Measurements from ENCODE around the gene SH2D4B. TPM values are rescaled to one million over a fixed set of nuclear protein-coding genes. Genes with fewer than 3 reads are reported as not detected.
A peak's percentile ranks its signal among the peaks of the same experiment; 100 is the strongest.

The SH2D4B gene
- total RNA-seq: under 1 TPM; 0.25 to 0.40 TPM

DNA sequence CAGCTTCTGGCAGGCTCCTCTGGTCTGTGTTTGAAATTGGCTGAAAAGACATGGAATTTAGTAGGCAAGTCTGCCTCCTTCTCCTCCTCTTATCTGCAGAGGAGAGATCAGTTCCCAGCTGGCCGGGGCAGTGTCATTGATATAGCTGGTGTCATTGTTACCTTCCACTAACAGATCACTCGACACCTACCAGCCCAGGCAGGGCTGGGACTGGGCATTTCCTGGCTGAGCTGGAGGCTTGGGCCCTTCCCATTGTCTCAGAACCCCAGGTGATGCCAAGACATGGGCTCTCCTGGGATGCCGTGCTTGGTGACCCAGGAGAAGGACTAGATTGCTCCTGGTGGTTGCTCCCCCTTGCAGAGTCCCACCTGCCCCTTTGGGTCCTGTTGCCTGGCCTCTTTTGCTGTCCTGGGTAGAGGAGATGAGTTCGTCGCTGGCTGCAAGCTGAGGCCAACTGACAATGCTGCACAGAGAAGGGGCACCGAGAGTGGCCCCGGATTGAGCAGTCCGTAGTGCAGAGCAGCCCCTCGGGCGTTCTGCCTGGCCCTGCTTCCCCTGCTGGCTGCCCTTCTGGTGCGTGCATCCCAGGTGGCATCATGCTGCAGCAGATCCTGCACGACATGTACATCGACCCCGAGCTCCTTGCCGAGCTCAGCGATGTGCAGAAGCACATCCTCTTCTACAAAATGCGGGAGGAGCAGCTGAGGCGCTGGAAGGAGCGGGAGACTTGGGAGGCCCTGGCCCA lies at the start of gene SH2D4B:
Gene SH2D4B, plus strand, starts transcription at position 167 of the 745 bp plus-strand sequence. Its CDS starts 430 bp downstream, at position 597.
- ATAC-seq (no peak), DNase-seq (ENCODE audit: low spot score) (no peak)
- Mint-ChIP-seq H3K27me3 (no peaks in the 10 kb centered on the region), H3K9me3 (no peaks in the 10 kb centered on the region), H3K4me3 (peak within 1 kb of the TSS; percentile 66), H3K27ac (peak within 1 kb of the TSS; percentile 98 to 99), H3K4me1 (ENCODE audit: low read depth in 2 of 2) (peaks cover 18 to 26% of the 10 kb centered on the region in 2 donors), H3K36me3 (no peaks in the 10 kb centered on the region)

DNA sequence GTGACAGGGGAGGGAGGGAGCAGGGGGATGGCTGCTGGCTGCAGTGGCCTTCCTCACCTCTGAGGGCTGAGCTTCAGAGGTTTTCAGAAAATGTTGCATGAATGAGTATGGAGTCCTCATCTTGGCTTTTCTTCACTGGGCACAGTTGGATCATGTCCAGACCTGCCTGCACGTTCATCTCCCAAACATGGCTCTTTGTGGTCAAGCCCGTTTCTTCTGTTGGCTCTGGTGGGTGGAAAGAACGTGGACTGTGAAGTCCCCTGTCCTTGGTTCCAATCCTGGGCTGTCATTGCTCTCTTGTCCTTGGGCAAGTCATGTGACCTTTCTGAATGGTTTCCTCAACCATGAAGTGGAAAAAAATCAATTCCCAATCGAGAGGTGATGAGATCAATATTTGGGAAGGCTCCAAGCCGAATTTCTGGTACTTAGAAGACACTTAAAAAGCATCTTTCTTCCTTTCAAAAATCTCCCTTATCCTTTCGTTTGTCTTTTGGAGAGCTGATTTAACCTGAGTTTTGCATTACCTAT lies 49.1 kb upstream of the SH2D4B start:
- no peaks in the 10 kb centered on the region for H3K9me3 Mint-ChIP-seq
- peak overlapping the region; percentile 85 for H3K4me3 Mint-ChIP-seq
- H3K27me3 Mint-ChIP-seq: no peaks in the 10 kb centered on the region
- peak overlapping the region; percentile 47 to 79 for H3K27ac Mint-ChIP-seq
- DNase-seq (ENCODE audit: low spot score) (no peak), ATAC-seq (no peak)
- peaks cover 19% of the 10 kb centered on the region for H3K36me3 Mint-ChIP-seq
- peaks cover 84 to 93% of the 10 kb centered on the region in 2 donors for H3K4me1 Mint-ChIP-seq (ENCODE audit: low read depth in 2 of 2)

DNA sequence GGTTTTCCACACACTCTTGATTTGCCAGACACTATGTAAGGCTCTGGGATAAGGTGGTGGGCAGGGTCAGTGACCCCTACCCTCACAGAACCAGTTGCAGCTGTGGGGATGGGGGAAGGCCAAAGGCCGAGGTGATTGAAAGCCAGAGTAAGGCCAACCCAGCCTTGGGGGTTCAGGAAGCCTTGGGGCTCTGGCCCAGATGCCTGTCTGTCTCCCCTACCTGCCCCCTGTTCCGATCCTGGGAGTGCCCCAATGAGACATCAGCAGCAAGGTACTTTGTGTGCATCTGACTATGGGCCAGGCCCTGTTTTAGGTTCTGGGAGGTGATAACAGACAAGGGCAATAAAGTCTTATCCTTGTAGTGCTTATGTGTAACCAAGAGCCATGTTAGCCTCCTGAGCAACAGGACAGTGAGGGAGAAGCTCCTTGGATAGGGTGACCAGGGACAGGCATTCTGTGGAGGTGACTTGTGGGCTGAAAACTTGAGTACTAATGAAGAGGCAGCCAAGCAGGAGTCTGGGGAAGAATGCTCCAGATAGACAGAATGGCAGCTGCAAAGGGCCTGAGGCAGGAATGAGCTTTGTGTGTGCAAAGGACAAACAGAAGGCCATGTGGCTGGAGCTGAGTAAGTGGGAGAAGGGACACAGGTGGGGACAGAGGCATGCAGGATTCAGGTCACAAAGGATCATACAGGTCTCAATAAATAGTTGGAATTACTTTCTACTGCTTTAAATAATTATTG lies 48.2 kb upstream of the SH2D4B start:
- Mint-ChIP-seq H3K4me1 (ENCODE audit: low read depth in 2 of 2) (peaks cover 86 to 98% of the 10 kb centered on the region in 2 donors), H3K27me3 (no peaks in the 10 kb centered on the region), H3K36me3 (peaks cover 20% of the 10 kb centered on the region), H3K9me3 (no peaks in the 10 kb centered on the region), H3K4me3 (peak overlapping the region; percentile 85), H3K27ac (peak overlapping the region; percentile 47 to 79)
- no peak for DNase-seq (ENCODE audit: low spot score)
- no peak for ATAC-seq

DNA sequence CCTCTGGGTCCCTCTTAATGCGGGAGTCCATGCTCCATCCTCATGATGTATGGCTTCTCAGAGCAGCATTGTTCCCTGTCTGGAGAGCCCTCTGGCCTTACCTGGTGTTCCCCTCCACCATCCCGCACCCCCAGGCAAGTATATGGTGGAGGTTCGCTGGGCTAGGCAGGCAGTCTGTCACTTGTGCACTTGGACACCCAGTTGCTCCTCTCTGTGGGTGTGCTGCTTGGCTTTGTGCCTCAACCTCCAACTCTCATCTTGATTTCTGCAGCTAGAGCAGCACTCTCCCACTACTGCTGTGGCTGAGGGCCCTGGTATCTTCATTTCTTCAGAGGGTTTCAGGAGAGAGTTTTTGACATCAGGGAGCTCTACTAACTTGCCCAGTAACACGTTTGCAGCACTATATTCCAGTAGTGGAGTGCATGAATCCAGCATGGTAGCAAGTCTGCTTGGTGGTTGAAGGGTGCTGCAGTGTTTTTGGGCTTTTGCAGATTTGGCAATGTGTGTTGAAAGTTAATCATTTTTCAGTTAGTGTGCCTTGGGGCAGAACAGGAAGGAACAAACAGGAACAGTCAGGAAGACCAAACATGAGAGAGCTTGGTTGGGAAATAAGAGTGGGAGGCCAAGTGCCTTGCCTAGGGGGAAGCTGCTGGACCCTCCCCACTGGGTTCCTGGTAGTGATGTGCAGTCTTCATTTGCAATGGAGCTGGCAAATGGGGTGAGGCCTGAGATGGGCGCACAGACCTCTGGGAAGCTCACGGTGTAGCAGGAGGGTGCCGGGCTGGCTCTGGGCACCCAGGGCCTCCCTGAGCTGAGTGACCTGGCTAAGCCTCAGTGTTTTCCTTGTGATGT lies 46.2 kb upstream of the SH2D4B start:
- Mint-ChIP-seq H3K4me1 (ENCODE audit: low read depth in 2 of 2) (peaks cover 81 to 95% of the 10 kb centered on the region in 2 donors), H3K9me3 (no peaks in the 10 kb centered on the region), H3K27ac (peak overlapping the region; percentile 79 to 84), H3K36me3 (peaks cover 23% of the 10 kb centered on the region), H3K4me3 (peak overlapping the region; percentile 71), H3K27me3 (no peaks in the 10 kb centered on the region)
- no peak for DNase-seq (ENCODE audit: low spot score)
- ATAC-seq: no peak

DNA sequence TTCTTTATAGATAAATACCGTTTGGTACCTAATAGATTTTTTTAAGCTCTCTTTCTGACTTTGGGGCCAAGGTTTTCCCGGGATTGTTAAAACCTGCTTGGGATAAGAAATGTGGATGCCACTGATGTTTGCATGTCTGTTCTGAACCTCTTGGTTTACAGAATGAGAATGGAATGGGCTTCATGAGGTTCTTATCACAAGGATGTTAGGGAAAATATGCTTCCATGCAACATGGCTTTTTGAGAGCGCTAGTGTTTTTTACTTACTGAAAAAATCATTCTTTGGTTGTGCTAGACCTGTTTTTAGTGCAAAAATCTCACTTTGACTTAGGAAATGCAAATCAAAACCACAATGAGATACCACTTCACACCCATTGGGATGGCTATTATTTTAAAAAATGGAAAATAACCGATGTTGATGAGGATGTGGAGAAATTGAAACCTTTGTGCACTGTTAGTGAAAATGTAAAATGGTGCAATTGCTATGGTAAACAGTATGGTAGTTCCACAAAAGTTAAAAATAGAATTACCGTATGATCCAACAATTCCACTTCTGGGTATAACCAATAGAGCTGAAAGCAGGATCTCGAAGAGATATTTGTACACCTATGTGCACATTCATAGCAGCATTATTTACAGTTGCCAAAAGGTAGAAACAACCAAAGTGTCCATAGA lies 44.7 kb upstream of the SH2D4B start:
- no peaks in the 10 kb centered on the region for H3K27me3 Mint-ChIP-seq
- DNase-seq (ENCODE audit: low spot score) (no peak), ATAC-seq (peak; percentile 12 to 30)
- H3K9me3 Mint-ChIP-seq: no peaks in the 10 kb centered on the region
- peaks cover 29% of the 10 kb centered on the region for H3K36me3 Mint-ChIP-seq
- H3K27ac Mint-ChIP-seq: peak overlapping the region; percentile 79 to 84
- peak overlapping the region; percentile 71 for H3K4me3 Mint-ChIP-seq
- H3K4me1 Mint-ChIP-seq (ENCODE audit: low read depth in 2 of 2): peaks cover 88 to 95% of the 10 kb centered on the region in 2 donors

DNA sequence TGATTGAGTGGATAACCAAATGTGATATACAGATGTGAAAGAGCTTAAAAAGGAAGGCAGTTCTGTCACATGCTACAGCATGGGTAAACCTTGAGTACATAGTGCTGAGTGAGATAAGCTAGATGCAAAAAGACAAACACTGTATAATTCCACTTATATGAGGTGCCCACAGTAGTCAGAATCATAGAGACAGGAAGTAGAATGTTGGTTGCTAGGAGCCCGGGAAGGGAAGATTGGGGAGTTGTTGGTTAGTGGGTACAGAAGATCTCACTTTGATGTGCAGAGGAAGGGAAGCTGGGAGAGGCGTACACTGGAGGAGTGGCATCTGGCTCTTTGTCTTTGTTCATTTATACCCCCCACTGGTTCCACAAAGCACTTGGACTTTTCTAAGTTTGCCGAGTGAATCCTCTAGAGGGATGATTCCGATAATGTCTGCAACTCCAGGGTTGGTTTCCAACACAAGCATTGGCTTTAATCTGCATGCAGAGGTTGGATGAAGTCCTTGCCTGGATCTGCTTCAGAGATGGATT lies 44.1 kb upstream of the SH2D4B start:
- H3K9me3 Mint-ChIP-seq: no peaks in the 10 kb centered on the region
- H3K36me3 Mint-ChIP-seq: peaks cover 29% of the 10 kb centered on the region
- ATAC-seq (peak; percentile 34 to 57), DNase-seq (ENCODE audit: low spot score) (no peak)
- peak overlapping the region; percentile 79 to 84 for H3K27ac Mint-ChIP-seq
- H3K27me3 Mint-ChIP-seq: no peaks in the 10 kb centered on the region
- H3K4me3 Mint-ChIP-seq: peak overlapping the region; percentile 71
- peaks cover 90 to 97% of the 10 kb centered on the region in 2 donors for H3K4me1 Mint-ChIP-seq (ENCODE audit: low read depth in 2 of 2)

DNA sequence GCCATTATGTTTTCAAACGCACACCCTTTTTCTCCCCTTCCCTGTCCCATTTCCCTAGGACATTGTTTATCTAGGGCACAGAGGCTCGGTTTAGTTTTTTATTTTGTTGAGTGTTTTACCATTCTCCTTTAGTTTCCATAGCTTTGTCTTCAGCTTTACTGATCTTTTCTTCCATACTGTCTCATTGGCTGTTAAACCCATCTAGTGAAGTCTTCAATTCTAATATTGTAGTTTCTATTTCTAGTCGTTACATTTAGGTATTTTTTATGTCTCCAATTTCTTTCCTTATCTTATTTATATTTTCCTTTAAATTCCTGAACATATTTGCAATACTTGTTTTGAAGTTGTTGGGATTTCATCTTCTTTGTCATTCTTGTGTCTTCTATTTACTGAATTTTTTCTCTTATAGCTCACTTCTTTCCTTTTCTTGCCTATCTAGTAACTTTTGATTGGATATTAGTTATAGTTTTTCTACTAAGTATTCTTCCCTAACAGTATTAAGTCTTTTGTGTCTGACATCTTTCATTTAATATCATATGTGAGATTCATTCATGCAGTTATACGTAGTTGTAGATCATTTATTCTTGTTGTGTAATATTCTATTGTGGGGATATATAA lies 41.0 kb upstream of the SH2D4B start:
- no peak for DNase-seq (ENCODE audit: low spot score)
- Mint-ChIP-seq H3K4me1 (ENCODE audit: low read depth in 2 of 2) (peaks cover 85 to 91% of the 10 kb centered on the region in 2 donors), H3K9me3 (no peaks in the 10 kb centered on the region), H3K36me3 (peaks cover 15% of the 10 kb centered on the region), H3K27ac (peak overlapping the region; percentile 84 to 95), H3K4me3 (peak overlapping the region; percentile 63), H3K27me3 (no peaks in the 10 kb centered on the region)
- no peak for ATAC-seq

DNA sequence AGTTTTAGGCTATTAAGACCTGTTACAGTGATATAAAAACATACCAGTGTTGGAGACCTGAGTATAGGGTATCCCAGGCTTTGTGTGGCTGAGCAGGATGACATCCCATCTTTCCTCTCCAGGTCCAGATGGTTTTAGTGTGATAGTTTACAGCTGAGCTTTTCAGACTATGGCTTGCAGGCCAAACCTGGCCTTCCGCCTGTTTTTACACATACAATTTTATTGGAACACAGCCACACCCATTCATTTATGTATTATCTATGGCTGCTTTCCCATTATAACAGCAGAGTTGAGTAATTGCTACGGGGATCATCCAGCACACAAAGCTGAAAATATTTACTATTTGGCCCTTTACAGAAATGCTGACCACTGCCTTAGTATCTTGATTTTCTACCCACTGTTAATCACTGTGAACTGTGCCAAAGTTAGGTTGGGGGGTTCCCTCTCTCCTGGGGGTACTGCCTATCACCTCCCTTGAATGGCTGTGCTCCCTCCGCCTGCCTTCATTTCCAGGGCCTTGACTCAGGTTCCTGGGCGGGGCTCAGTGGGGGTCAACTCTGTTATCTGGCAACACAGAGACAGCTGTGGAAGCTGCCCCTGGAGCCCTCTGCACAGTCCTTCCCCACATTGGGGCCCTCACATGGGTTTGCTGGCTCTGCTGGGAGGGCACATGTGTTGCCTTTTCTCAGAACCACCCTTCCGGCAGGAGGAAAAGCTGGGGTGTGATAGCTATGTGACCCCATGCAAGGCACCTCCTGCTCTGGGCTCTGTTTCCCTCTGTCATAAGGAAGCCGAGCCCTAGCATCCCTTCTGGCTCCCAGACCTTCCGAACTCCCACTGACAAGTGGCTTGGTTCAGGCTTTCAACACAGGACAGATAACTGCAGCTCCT lies 40.3 kb upstream of the SH2D4B start:
- Mint-ChIP-seq H3K4me1 (ENCODE audit: low read depth in 2 of 2) (peaks cover 87 to 91% of the 10 kb centered on the region in 2 donors), H3K27ac (peak overlapping the region; percentile 84 to 95), H3K4me3 (peak overlapping the region; percentile 63), H3K9me3 (no peaks in the 10 kb centered on the region), H3K27me3 (no peaks in the 10 kb centered on the region), H3K36me3 (peaks cover 15% of the 10 kb centered on the region)
- peak; percentile 2 to 50 for ATAC-seq
- no peak for DNase-seq (ENCODE audit: low spot score)

DNA sequence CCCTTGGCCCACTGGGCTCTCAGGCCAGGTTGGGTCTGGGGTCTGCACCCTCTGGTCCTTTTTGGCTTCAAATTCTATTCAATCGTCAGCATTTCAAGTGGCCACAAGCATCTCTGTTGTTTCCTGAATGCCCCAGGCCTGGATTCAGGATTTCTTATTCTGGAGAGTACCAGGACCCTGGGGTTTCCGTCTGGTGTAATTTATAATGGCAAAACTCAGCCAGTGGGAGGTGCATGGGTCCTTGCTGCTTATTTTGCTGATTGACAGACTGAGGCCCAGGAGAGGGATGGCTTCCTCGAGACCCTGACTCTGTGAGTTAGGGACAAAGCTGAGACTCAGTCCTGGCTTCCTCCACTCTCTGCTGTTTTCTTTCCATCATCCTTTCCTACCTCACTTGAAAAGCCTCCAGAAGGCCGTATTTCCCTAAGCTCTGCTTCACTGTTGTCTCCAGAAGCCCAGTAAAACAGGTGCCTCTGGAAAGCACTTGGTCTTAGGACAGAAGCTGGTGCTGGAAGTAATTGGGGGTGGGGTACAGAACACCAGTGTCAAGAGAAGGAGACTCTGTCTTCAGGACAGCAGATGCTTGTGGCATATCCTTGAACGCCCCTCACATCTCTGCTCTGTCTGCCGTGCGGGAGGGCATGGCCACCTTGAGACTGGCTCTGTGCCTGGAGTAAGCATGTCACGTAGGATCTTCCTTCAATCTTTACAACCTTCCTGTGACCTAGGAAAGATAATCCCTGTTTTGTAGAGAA lies 39.4 kb upstream of the SH2D4B start:
- Mint-ChIP-seq H3K9me3 (no peaks in the 10 kb centered on the region), H3K4me3 (peak overlapping the region; percentile 63), H3K27ac (peak overlapping the region; percentile 84 to 95), H3K4me1 (ENCODE audit: low read depth in 2 of 2) (peaks cover 89 to 91% of the 10 kb centered on the region in 2 donors), H3K27me3 (no peaks in the 10 kb centered on the region), H3K36me3 (peaks cover 14% of the 10 kb centered on the region)
- DNase-seq (ENCODE audit: low spot score) (no peak), ATAC-seq (peak; percentile 44 to 68)

DNA sequence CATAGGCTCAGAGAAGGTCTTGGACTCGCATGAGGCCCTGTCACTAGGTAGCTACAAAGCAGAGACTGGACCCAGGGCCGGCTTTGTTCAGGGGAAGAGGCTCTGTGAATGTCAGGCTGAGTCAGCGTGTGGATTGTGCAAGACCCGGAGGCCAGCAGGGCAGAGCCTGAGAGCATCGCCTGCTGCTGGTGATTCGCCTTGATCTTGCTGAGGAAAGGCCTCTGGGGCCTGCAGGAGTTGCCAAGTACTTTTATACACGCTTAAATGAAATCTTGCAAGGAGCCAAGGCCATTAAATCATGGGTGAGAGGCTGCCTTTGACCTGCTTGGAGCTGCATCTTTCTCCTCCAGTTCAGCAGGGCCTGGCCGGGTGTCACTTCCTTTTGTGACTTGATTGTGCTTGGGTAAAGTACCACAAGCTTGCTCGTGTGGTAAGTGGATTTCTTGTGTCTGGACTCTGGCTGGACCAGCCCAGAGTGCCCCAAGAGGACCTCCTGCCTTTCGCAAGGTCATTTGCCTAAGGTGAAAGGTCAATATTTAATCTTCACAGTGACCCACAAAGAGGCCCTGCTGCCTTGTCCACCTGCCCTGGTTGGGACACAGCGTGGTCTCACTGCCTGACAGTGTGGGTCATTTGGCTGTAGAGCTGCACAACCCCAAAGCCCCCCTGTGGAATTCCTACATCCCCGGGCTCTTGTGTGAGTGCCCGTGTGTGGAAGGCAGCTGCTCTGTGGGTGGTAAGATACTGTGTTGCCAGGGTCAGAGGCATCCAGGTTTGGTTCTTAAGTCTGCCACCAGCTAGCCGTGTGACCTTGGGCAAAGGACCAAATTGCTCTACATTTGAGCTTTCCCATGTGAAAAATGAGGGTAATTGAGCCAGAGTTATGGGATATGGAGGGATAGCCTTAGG lies 38.6 kb upstream of the SH2D4B start:
- Mint-ChIP-seq H3K27ac (peak overlapping the region; percentile 84 to 95), H3K27me3 (no peaks in the 10 kb centered on the region), H3K4me3 (peak overlapping the region; percentile 63), H3K4me1 (ENCODE audit: low read depth in 2 of 2) (peaks cover 91% of the 10 kb centered on the region in 2 donors), H3K36me3 (peaks cover 10% of the 10 kb centered on the region), H3K9me3 (no peaks in the 10 kb centered on the region)
- ATAC-seq (peak; percentile 93 to 94), DNase-seq (ENCODE audit: low spot score) (peak; percentile 90)
